Measurements from ENCODE around the gene FOCAD.

The FOCAD gene

DNA sequence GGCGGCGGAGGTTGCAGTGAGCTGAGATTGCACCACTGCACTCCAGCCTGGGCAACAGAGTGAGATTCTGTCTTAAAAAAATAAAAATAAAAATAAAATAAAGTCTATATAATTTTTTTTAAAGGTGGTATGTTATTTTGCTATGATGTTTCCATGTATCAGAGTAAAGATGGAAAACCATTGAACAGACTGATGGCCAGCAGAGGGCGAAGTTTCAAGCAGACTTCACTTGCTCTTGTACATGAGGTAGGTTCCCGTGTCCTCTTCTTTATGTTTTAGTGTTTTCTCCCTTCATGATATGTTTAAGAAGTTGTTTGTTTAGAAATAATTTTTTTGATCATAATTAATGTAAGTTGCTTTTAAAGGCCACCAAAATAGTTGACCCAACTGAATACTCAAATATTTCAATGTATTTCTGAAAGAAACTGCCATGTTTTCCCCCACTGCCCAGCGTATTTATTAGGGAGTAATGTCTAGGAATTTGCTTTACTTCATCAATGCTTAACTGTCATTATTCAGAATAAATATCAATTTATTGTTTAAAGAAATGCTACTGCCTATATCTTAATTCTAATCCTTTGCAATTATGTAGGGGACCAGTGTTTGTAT, 201.0 kb downstream of the FOCAD start:
- H3K4me1 ChIP-seq (ENCODE audit: low read length) = no peaks in the 10 kb centered on the region
- H3K79me2 ChIP-seq (ENCODE audit: low read length) = no peaks in the 10 kb centered on the region
- H3K27ac ChIP-seq (ENCODE audit: low read length) = no peak overlapping the region
- H3K9me3 ChIP-seq (replicated peaks; ENCODE audit: insufficient read depth, low read length) = no peaks in the 10 kb centered on the region
- no peak overlapping the region for H2AFZ ChIP-seq (ENCODE audit: low read length)
- TF ChIP-seq EZH2 (optimal IDR thresholded peaks at IDR 0.05; ENCODE audit: low read depth, low read length) (no peak), EZH2phosphoT487 (IDR thresholded peaks at IDR 0.05; ENCODE audit: low read length) (no peak)
- TF ChIP-seq, protein P1, sequence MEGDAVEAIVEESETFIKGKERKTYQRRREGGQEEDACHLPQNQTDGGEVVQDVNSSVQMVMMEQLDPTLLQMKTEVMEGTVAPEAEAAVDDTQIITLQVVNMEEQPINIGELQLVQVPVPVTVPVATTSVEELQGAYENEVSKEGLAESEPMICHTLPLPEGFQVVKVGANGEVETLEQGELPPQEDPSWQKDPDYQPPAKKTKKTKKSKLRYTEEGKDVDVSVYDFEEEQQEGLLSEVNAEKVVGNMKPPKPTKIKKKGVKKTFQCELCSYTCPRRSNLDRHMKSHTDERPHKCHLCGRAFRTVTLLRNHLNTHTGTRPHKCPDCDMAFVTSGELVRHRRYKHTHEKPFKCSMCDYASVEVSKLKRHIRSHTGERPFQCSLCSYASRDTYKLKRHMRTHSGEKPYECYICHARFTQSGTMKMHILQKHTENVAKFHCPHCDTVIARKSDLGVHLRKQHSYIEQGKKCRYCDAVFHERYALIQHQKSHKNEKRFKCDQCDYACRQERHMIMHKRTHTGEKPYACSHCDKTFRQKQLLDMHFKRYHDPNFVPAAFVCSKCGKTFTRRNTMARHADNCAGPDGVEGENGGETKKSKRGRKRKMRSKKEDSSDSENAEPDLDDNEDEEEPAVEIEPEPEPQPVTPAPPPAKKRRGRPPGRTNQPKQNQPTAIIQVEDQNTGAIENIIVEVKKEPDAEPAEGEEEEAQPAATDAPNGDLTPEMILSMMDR (IDR thresholded peaks at IDR 0.05; ENCODE audit: low read length) = peak; percentile 46
- H3K36me3 ChIP-seq (replicated peaks; ENCODE audit: insufficient read depth, low read length) = no peaks in the 10 kb centered on the region
- no peaks in the 10 kb centered on the region for H3K9me2 ChIP-seq (replicated peaks; ENCODE audit: insufficient read depth, low read length)
- no peaks in the 10 kb centered on the region for H4K20me1 ChIP-seq (ENCODE audit: insufficient read depth, low read length)
- no peak overlapping the region for H3K9ac ChIP-seq (ENCODE audit: low read length)
- no peaks in the 10 kb centered on the region for H3F3A ChIP-seq (ENCODE audit: insufficient read depth, low read length)
- H3K4me2 ChIP-seq (ENCODE audit: low read depth, low read length) = no peak overlapping the region
- no peak overlapping the region for H3K4me3 ChIP-seq (ENCODE audit: low read length)
- H3K27me3 ChIP-seq (replicated peaks; ENCODE audit: insufficient read depth, low read length) = no peaks in the 10 kb centered on the region
- peak; percentile 37 for DNase-seq

GRCh38 chr9:20898885-20899554, 215.0 kb downstream of the FOCAD start:
- no peak overlapping the region for H3K4me2 ChIP-seq (ENCODE audit: low read depth, low read length)
- H3K9me3 ChIP-seq (replicated peaks; ENCODE audit: insufficient read depth, low read length) = no peaks in the 10 kb centered on the region
- no peak overlapping the region for H3K9ac ChIP-seq (ENCODE audit: low read length)
- H3K36me3 ChIP-seq (replicated peaks; ENCODE audit: insufficient read depth, low read length) = no peaks in the 10 kb centered on the region
- H3K27ac ChIP-seq (ENCODE audit: low read length) = no peak overlapping the region
- H3K4me1 ChIP-seq (ENCODE audit: low read length) = no peaks in the 10 kb centered on the region
- no peaks in the 10 kb centered on the region for H3K9me2 ChIP-seq (replicated peaks; ENCODE audit: insufficient read depth, low read length)
- no peak for TF ChIP-seq EZH2phosphoT487 (IDR thresholded peaks at IDR 0.05; ENCODE audit: low read length)
- TF ChIP-seq, protein P1 (IDR thresholded peaks at IDR 0.05; ENCODE audit: low read length) = no peak
- TF ChIP-seq EZH2 (optimal IDR thresholded peaks at IDR 0.05; ENCODE audit: low read depth, low read length) = no peak
- no peaks in the 10 kb centered on the region for H4K20me1 ChIP-seq (ENCODE audit: insufficient read depth, low read length)
- H3K79me2 ChIP-seq (ENCODE audit: low read length) = no peaks in the 10 kb centered on the region
- H3K27me3 ChIP-seq (replicated peaks; ENCODE audit: insufficient read depth, low read length) = no peaks in the 10 kb centered on the region
- no peak overlapping the region for H3K4me3 ChIP-seq (ENCODE audit: low read length)
- H3F3A ChIP-seq (ENCODE audit: insufficient read depth, low read length) = no peaks in the 10 kb centered on the region
- no peak overlapping the region for H2AFZ ChIP-seq (ENCODE audit: low read length)
- DNase-seq = no peak

DNA sequence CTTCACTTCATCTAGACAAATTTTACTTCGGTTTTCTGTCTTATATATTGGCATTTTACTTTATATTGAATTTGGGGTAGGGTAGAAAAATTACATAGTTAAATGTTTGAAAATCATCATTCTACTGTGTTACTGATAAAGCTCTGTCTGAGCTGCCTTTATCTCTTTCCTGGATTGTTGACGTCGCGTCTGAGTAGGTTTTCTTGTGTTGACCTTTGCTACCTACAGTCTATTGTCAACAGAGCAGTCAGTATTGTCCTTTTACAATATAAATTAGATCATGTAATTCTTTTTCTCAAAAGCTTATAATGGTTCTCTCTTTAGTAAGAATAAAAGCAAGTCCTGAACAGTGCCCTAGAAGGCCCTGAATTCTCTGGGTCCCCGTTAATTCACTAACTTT, 219.2 kb downstream of the FOCAD start:
- Histone ChIP-seq H3K9me2 (replicated peaks; ENCODE audit: insufficient read depth, low read length) (no peaks in the 10 kb centered on the region), H3K9ac (ENCODE audit: low read length) (no peak overlapping the region), H3K27me3 (replicated peaks; ENCODE audit: insufficient read depth, low read length) (no peaks in the 10 kb centered on the region), H4K20me1 (ENCODE audit: insufficient read depth, low read length) (no peaks in the 10 kb centered on the region), H3K36me3 (replicated peaks; ENCODE audit: insufficient read depth, low read length) (no peaks in the 10 kb centered on the region), H3K4me2 (ENCODE audit: low read depth, low read length) (no peak overlapping the region), H3K9me3 (replicated peaks; ENCODE audit: insufficient read depth, low read length) (no peaks in the 10 kb centered on the region), H3K27ac (ENCODE audit: low read length) (no peak overlapping the region), H2AFZ (ENCODE audit: low read length) (no peak overlapping the region), H3K4me1 (ENCODE audit: low read length) (no peaks in the 10 kb centered on the region), H3K4me3 (ENCODE audit: low read length) (no peak overlapping the region), H3K79me2 (ENCODE audit: low read length) (no peaks in the 10 kb centered on the region), H3F3A (ENCODE audit: insufficient read depth, low read length) (no peaks in the 10 kb centered on the region)
- TF ChIP-seq EZH2phosphoT487 (IDR thresholded peaks at IDR 0.05; ENCODE audit: low read length) (no peak), EZH2 (optimal IDR thresholded peaks at IDR 0.05; ENCODE audit: low read depth, low read length) (no peak)
- TF ChIP-seq, protein P1 (IDR thresholded peaks at IDR 0.05; ENCODE audit: low read length) = no peak
- no peak for DNase-seq
